HG03103 (cell line): ENCODE data around the gene GRIK4.
"Not testable (repeated sequence)": the region's sequence is repeated elsewhere in the genome, so short reads cannot be mapped to it uniquely, and the experiment has no call there.

Experiments
- ATAC-seq: cut with Tn5 transposase; IDR thresholded peaks from one replicate; pipeline ENCODE4 v1.9.1; 2021; ENCODE audit warnings: low read depth; ENCODE audit not compliant: unreplicated experiment

Gene GRIK4

DNA sequence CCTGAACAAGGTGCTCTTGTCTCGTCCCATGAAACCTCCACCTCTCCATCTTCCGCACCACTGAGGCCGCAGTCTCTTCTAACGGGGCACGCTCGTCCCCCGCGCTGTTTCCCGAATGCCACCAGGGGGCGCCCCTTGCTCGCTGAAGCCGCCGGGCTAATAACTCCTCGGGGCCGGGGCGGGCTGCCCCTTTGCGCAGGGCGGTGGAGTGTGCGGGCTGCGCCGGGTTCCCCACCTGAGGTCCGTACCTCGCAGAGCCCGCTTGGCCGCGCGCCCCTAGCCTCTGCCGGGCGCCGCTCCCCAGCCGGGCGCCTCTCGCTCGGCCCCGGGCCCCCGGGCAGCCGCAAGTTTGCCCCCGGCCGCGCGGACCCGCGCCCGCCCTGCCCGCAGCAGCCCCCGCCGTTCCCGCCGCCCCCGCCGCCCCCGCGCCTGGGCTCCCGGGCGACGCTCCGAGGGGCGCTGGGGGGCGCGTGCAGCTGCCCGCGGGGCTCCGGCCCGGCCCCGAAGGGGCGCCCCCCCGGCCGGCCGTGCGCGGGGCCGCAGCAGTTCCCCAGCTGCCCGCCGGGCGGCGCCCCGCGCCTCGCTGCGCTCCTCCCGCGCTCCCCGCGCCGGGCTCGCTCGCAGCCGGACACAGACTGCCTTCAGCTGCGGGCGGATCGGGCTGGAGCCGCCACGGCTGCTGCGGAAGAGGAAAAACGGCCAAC, at the start of gene GRIK4:
Gene GRIK4 (plus strand): TSS at position 633 of the 704 bp plus-strand sequence. CDS start 148,571 bp downstream, outside the sequence.
- ATAC-seq, result peak; percentile 82

DNA sequence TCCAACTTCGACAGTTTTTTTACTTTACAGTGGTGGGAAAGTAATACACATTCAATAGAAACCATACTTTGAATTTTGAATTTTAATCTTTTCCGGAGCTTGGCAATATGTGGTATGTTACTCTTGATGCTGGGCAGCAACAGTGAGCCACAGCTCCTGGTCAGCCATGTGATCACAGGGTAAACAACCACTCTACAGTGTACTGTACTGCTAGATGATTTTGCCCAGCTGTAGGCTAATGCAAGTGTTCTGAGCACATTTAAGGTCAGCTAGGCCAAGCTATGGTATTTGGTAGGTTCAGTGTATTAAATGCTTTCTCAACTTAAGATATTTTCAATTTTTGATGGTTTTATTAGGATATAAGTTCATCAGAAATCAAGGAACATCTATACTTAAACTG, 48.7 kb upstream of the GRIK4 start:
- ATAC-seq, result no peak

DNA sequence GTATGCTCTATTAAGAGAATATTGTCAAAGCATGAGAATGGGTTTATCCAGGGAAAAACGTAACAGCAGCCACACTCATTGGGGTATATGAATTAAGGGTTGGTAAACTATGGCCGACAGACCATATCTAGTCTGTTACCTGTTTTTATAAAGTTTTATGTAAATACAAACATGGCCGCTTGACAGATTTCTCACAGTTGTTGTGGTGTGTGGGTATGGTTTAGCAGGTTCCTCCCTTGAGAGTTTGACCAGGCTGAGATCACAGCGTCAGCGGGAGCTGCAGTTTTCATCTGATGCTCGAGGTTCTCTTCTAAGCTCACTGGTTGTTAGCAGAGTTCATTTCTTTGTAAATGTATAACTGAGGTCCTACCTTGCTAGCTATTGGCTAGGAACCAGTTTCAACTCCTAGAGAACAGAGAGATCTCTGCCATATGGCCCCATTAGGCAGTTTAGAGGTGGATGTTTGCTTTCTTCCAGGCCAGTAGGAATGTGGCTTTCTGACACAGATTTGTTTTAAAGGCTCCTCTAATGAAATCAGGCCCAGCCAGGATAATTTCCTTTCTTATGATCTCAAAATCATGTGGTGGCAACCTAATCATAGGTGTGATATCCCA, 45.5 kb upstream of the GRIK4 start:
- ATAC-seq, result no peak

- ATAC-seq, result no peak
These were observed 43.9 kb upstream of the GRIK4 start for GRCh38 chr11:120467627-120468026.

DNA sequence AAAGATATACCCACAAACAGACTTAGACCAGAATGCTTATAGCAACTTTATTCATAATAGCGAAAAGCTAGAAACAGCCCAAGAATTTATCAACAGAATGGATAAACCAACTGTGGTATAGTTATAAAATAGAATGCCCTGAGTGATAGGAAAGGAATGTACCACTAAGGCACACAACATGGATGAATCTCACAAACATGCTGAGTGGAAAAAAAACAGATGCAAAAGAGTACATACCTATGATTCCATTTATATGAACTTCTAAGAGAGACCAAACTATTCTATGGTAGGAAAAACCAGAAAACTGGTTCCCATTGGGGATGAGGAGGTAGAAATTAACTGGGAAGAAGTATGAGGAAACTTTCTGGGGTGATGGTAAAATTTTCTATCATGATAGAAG, 40.4 kb upstream of the GRIK4 start:
- no peak for ATAC-seq

DNA sequence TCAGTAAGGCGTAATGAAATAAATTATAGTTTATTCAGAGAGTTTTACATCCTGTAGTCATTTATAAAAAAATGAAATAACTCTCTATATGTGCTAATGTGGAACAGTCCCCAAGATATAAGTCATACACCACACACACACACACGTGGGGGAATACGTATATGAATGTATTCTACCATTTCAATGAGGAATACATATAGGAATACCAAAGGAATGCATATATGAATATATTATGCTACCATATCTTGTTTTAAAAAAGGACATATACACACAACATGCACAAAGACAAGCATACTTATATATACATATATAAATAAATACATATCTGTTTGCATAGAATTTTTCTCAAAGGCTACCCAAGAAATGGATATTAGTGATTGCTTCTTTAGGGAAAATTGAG, 39.6 kb upstream of the GRIK4 start:
- ATAC-seq, result no peak

GRCh38 chr11:120473503-120473902, 38.0 kb upstream of the GRIK4 start:
- no peak for ATAC-seq

GRCh38 chr11:120482149-120482548, 29.4 kb upstream of the GRIK4 start:
- no peak for ATAC-seq

DNA sequence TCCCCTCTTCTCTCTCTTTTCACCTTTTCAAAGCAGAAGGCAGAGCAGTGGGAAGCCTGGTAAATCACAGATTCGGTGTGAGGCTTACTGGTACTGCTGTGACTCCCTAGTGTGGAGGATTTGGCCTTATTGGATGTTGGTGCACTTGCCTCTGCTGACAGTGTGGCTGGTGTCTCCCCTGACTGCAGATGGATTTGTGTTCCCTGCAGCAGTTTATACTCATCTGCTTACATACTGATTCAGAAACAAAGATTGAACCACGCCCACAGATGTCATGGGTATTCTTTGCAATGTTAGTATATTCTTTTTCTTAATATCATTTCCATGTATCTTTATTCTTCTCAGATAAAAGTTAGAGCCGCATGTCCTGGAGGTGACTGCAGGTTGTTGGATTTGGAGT, 26.8 kb upstream of the GRIK4 start:
- ATAC-seq, result no peak

GRCh38 chr11:120486138-120486537, 25.4 kb upstream of the GRIK4 start:
- ATAC-seq, result no peak

DNA sequence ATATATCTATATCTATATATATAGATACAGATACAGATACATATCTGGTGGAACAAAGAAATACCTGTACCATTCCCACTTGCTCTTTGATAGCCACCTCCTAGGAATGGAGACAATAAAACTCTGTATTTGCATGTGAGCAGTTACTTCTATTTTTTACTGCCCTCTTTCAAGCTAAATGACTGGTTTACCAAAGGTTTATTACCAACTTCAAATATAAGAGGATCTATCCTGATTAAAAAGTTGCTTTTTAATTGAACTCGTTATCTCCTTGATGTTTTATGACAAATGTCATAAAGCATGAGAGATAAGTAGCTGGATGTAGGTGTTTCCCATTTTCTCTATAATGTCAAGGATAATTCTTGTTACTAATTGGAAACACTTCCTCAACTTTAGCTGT, 21.7 kb upstream of the GRIK4 start:
- ATAC-seq, result no peak

GRCh38 chr11:120492486-120492885, 19.1 kb upstream of the GRIK4 start:
- ATAC-seq, result no peak

GRCh38 chr11:120494595-120494994, 17.0 kb upstream of the GRIK4 start:
- no peak for ATAC-seq

- no peak for ATAC-seq
These were observed 12.5 kb upstream of the GRIK4 start for GRCh38 chr11:120499088-120499487.

DNA sequence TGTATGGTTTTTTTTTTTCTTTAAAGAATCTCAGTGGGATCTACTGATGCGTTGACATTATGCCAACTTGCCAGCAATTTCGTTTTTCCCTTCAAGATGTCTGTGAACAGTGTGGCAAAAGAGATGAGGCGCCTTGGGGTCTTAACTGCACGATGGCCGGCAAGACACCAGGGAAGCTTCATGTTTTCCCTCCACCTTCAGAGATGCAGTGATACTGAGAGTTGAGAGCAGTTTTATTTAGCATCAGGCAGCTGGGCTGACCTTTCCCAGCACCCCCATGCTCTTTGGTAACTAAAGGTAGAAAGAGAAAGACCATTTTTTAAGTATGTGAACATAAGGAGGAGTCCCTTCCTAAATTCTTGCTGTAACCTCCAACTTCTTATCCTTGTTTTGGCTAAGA, 11.7 kb upstream of the GRIK4 start:
- ATAC-seq, result no peak

DNA sequence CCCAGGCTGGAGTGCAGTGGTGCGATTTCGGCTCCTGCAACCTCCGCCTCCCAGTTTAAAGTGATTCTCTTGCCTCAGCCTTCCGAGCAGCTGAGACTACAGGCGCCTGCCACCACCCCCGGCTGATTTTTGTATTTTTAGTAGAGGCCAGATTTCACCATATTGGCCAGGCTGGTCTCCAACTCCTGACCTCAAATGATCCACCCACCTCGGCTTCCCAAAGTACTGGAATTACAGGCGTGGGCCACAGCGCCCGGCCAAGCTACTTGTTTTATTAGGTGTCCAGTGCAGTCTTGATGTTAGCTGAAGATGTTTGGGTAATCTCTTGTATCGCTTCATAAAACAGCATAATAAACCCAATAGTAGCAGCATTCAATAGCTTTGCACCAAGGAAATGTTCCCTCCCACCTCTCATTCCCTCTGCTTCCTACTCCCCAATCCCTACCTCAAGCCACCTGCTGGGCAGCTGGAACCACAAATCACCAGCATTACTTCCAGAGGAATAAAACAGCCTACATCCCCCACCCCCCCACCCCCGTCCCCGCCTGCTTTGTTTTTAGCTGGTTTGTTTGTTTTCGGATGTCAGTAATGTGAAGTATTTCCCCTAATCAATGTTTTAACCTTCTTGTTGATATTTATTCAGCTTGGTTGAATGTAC, 11.0 kb upstream of the GRIK4 start:
- ATAC-seq, result no peak

DNA sequence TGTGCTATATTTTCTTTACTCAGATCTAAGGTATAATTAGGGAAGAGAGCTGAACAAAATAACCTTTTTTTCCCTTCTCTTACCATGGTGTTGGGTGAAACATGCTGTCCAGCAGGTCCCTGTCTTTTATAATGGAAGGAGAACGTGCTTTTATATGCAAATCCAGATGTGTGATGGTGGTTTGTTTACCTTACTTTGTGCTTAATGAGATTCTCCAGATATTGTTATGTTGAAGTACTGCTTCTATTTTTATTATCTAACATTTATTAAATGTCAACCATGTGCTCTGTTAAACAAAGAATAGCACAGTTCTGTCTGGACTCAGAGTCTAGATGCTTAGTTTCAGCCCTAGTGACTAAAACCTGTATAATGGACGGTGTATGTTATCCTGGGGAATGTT, 10.1 kb upstream of the GRIK4 start:
- no peak for ATAC-seq

- no peak for ATAC-seq
These were observed 9.4 kb upstream of the GRIK4 start for GRCh38 chr11:120501976-120502755.

DNA sequence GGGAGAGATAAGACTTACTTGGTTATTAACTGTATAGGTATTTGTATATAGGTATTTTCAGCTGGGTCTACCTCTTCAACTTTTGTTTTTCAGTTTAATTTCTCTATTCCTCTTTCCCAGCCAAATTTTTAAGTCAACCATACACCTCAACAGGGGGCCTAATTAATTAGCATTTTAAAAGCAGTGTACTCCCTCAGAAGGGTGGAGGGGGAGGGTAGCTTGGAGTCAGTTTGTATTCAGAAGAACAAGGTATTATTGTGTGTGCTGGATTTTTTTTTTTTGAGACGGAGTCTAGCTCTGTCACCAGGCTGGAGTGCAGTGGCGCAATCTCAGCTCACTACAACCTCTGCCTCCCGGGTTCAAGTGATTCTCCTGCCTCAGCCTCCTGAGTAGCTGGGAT, 8.0 kb upstream of the GRIK4 start:
- ATAC-seq, result not testable (repeated sequence)

GRCh38 chr11:120505801-120506425, 5.6 kb upstream of the GRIK4 start:
- no peak for ATAC-seq
